Right atrium auricular region (tissue), 2 donors: ENCODE measurements around the gene NME9. TPM values are rescaled to one million over a fixed set of nuclear protein-coding genes. Genes with fewer than 3 reads are reported as not detected.

ENCODE experiments used
- DNase-seq: peaks from one replicate; pipeline ENCODE4 v3.0.0-alpha.2; 2019; ENCODE audit warnings: low spot score
- H3K27ac ChIP-seq, 2 donors: fragments of 200-600 bp; sonication (generic); 1 replicate in 1 of 2; 2 replicates in 1 of 2; pipeline ENCODE4 v1.5.1; 2016 to 2019
- H3K27me3 ChIP-seq, 2 donors: fragments of 200-600 bp; sonication (generic); one replicate each; pipeline versions ENCODE4 v1.5.1 to v1.6.0; 2017 to 2019
- H3K36me3 ChIP-seq: fragments of 200-600 bp; sonication (generic); one replicate; pipeline ENCODE4 v1.5.1; 2016
- H3K4me1 ChIP-seq, 2 donors: fragments of 200-600 bp; sonication (generic); one replicate each; pipeline versions ENCODE4 v1.5.1 to v1.6.0; 2017 to 2019
- H3K4me3 ChIP-seq, 2 donors: fragments of 200-600 bp; sonication (generic); 1 replicate in 1 of 2; 2 replicates in 1 of 2; pipeline ENCODE4 v1.5.1; 2017 to 2019; ENCODE audit warnings: mild to moderate bottlenecking in 1 of 2, moderate library complexity in 1 of 2
- H3K9me3 ChIP-seq, 2 donors: fragments of 200-600 bp; sonication (generic); one replicate each; pipeline ENCODE4 v1.5.1; 2019
- total RNA-seq, 2 donors: library from RNA; depleted of rRNA; stranded (reverse); fragments of >200 nt; gene quantifications; one replicate each; pipeline ENCODE4 v1.1.0, GENCODE V29; 2016
- TF ChIP-seq, protein P1 (sequence below), 2 donors: fragments of 200-600 bp; sonication (generic); IDR thresholded peaks; one replicate each; pipeline ENCODE4 v1.5.1; 2019; ENCODE audit warnings: antibody characterized with exemption in 2 of 2

The NME9 gene
- total RNA-seq, 2 donors from 2014 or later, result not detected

DNA sequence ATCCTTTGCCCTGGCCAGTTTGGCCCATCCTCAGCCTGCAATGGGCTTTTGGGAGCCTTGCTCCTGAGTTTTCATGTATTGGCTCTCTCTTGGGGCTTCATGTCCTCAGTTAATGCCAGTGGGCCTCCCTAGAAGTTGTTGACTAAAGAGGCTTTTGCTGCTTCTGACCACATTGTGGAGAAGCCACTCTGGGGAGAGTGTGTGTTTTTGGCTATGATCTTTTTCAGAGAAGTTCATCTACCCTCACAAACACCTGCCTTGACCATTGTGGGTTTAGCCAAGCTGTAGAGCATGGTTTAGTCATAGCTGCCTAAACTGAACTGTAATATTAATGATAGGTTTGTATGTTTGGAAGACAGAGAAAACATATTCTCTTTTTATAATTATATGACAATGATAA, 24.7 kb upstream of the NME9 start:
- peaks cover 14% of the 10 kb centered on the region for H3K36me3 ChIP-seq
- H3K27ac ChIP-seq, result peak overlapping the region in 1 of 2 donors; percentile 97
- H3K4me1 ChIP-seq, result peaks cover 0 to 89% of the 10 kb centered on the region in 2 donors
- H3K4me3 ChIP-seq, result no peak overlapping the region
- DNase-seq, result no peak
- H3K9me3 ChIP-seq, result no peaks in the 10 kb centered on the region
- TF ChIP-seq, protein P1, sequence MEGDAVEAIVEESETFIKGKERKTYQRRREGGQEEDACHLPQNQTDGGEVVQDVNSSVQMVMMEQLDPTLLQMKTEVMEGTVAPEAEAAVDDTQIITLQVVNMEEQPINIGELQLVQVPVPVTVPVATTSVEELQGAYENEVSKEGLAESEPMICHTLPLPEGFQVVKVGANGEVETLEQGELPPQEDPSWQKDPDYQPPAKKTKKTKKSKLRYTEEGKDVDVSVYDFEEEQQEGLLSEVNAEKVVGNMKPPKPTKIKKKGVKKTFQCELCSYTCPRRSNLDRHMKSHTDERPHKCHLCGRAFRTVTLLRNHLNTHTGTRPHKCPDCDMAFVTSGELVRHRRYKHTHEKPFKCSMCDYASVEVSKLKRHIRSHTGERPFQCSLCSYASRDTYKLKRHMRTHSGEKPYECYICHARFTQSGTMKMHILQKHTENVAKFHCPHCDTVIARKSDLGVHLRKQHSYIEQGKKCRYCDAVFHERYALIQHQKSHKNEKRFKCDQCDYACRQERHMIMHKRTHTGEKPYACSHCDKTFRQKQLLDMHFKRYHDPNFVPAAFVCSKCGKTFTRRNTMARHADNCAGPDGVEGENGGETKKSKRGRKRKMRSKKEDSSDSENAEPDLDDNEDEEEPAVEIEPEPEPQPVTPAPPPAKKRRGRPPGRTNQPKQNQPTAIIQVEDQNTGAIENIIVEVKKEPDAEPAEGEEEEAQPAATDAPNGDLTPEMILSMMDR (IDR thresholded peaks at IDR 0.05), result no peak
- H3K27me3 ChIP-seq, result no peaks in the 10 kb centered on the region

DNA sequence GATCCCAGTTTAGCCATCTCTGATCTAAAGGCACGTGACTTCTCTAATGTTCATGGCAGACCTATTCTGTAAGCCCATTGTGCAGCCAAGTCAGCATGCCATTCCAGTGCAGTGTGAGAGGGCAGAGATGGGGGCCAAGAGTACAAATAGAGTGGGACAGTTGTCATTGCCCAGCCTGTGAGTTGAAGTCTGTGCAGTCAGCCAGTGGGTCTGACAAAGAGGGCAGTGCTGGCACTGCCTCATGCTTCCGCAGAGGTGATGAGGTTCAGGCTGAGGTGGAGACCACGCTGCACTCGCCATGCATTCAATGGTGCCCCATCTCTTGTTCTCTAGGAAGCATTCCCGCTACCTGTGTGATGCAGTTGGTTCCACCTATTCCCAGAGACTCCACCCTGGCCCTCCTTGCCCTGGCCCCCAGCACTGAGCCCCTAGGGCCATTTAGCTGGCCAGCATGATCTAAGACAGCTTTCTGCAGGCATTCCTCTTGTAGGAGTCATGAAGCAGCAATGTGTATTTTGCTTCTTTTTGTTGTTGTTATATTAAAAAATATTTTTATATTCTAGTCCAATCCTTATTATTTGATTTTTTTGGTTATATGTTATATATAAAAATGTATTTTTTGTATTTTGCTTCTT, 22.4 kb upstream of the NME9 start:
- TF ChIP-seq, protein P1 (IDR thresholded peaks at IDR 0.05), result no peak
- no peak for DNase-seq
- no peaks in the 10 kb centered on the region for H3K9me3 ChIP-seq
- H3K4me3 ChIP-seq, result no peak overlapping the region
- H3K27me3 ChIP-seq, result no peaks in the 10 kb centered on the region
- H3K27ac ChIP-seq, result peak overlapping the region; percentile 33 to 97
- peaks cover 0 to 77% of the 10 kb centered on the region in 2 donors for H3K4me1 ChIP-seq
- H3K36me3 ChIP-seq, result peaks cover 14% of the 10 kb centered on the region

DNA sequence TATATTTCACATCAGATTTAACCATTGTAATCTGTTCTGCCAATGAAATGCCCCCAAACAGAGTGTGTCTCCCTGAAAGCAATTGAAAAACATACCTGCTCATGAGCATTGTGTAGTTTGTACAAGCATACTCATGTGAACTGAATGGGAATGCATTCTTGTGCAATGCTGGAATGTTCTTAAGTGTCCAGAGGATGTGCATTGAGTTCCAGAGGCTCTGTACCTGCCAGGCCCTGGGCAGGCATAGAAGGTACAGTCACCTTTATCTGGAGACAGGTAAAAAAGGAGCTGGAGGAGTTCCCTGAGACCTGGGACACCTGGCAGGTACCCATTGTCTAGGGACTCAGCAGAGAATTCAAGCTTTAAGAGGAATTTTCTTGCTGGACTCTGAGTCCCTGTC, 21.5 kb upstream of the NME9 start:
- Histone ChIP-seq H3K27me3 (no peaks in the 10 kb centered on the region), H3K4me1 (peaks cover 0 to 68% of the 10 kb centered on the region in 2 donors), H3K27ac (peak overlapping the region; percentile 94 to 97), H3K36me3 (peaks cover 14% of the 10 kb centered on the region), H3K9me3 (no peaks in the 10 kb centered on the region), H3K4me3 (no peak overlapping the region)
- TF ChIP-seq, protein P1 (IDR thresholded peaks at IDR 0.05), result no peak
- no peak for DNase-seq

DNA sequence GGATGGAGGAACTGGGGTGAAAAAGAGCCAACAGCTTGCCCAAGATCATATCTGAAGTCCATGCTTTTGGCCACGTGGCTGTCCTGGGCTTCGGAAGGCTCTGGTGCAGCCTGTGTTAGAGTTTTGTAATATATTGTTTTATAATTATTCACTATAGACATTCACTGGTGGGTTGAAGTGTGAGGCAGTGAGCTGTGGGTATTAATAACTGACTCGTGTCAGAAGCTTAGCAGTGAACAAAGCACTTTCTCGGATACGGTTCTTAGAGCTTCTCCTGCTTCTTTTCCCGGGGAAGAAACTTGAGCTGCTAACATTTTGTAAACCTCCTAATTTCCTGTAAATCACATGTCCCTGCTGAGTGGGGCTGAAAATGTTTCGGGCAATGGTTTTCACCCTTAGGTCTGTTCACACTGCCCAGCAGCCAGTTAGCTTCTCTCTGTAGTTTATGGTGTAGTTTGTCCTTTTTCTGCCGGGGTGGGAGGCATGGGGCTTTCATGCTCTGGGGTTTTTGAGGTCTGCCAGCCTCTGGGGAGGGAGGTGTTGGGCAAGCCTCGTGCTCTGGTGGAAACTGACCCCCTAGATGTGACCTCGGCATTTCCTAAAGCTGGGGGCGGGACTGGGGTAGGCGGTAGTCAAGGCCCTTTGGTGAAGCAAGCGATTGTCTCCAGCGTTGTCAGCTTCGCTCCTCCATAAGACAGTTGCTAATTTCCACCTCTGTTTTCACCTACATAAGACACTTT, 20.4 kb upstream of the NME9 start:
- peak overlapping the region; percentile 94 to 97 for H3K27ac ChIP-seq
- no peak for DNase-seq
- H3K4me3 ChIP-seq, result peak overlapping the region; percentile 88 to 94
- TF ChIP-seq, protein P1 (IDR thresholded peaks at IDR 0.05), result no peak
- H3K27me3 ChIP-seq, result no peaks in the 10 kb centered on the region
- peaks cover 0 to 60% of the 10 kb centered on the region in 2 donors for H3K4me1 ChIP-seq
- H3K36me3 ChIP-seq, result peaks cover 5% of the 10 kb centered on the region
- no peaks in the 10 kb centered on the region for H3K9me3 ChIP-seq

DNA sequence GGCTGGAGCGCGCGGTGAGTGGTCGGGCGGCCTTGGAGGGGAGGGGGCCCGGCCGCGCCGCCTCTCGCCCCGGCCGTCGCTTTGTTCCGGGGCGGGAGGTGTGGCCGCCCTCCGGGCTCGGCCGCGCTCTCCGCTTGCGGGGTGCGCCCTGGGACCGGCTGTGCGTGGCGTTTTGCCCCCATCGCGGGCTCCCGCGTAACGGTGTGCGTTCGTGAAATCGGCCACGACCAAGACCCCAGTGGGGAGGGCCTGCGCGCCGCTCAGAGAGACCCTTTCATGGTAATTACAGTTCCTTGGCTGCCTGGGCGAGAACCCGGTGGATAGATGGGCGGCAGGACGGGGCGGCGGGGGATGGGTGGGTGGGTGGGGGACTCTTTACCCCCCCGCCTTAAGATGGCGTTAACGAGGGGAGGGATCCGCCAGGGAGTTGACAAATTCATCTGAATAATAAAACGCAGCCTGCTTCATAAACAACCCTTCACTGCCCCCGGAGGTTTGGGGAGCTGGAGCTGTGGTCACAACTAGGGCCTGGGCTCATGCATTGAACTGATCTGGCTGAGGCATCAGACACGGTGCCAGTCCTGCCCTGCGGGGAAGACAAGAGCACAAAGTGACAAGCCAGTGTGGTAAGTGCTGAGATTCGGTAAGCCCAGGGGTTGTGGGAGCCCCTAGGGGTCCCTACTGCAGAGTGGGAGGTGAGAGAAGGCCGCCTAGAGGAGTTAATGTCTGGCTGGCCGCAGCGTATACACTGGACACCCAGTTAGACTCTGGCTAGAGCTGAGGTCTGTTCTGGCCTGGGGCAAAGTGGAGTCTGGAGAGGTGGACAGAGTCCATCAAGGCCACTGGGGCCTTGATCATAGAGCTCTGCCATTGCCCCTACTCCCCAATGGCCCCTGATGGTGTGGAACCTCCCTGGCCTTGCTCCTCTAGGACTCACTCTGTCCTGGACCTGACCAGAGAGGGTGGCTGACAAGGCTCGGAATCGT, 19.4 kb upstream of the NME9 start:
- Histone ChIP-seq H3K4me3 (peak overlapping the region; percentile 88 to 94), H3K36me3 (no peaks in the 10 kb centered on the region), H3K27ac (peak overlapping the region; percentile 94 to 97), H3K27me3 (no peaks in the 10 kb centered on the region), H3K4me1 (peaks cover 0 to 54% of the 10 kb centered on the region in 2 donors), H3K9me3 (no peaks in the 10 kb centered on the region)
- DNase-seq, result no peak
- TF ChIP-seq, protein P1 (IDR thresholded peaks at IDR 0.05), result no peak
